ENCODE data around the gene SLC12A2.

- TF ChIP-seq CTCF (IDR thresholded peaks at IDR 0.05; ENCODE audit: borderline replicate concordance, extremely low read depth, low read length, poor library complexity, severe bottlenecking) (no peak), EZH2 (IDR thresholded peaks at IDR 0.05; ENCODE audit: borderline replicate concordance, low read depth, low read length, severe bottlenecking) (no peak)
These were observed 80.4 kb downstream of the SLC12A2 start for GRCh38 chr5:128163991-128164390.
